Natural killer cell (primary cell): ENCODE data around the gene CHKB. TPM values are rescaled to one million over a fixed set of nuclear protein-coding genes. Genes with fewer than 3 reads are reported as not detected.

Experiments used
- ATAC-seq, 3 donors: fragments of 150-1000 bp in 2 of 3; fragments of 200-7000 bp in 1 of 3; cut with Tn5 transposase; 1 replicate in 1 of 3; 2 replicates in 2 of 3; pipeline ENCODE4 v1.10.0; 2021; ENCODE audit warnings: mild to moderate bottlenecking in 2 of 3, moderate library complexity in 2 of 3
- DNase-seq, 2 donors: peaks; one replicate each; pipeline versions ENCODE4 v3.0.0 to v3.0.0-alpha.2; 2013 to 2021; ENCODE audit warnings: mixed read lengths in 1 of 2
- H3K27ac ChIP-seq: one replicate; pipeline ENCODE4 v1.5.1; 2013; ENCODE audit warnings: mild to moderate bottlenecking, low read length
- H3K27me3 ChIP-seq: one replicate; pipeline ENCODE4 v1.6.1; 2013; ENCODE audit warnings: low read length; ENCODE audit not compliant: control insufficient read depth, insufficient read depth
- H3K36me3 ChIP-seq: one replicate; pipeline ENCODE4 v1.6.1; 2013; ENCODE audit warnings: low read length; ENCODE audit not compliant: control insufficient read depth, insufficient read depth
- H3K4me1 ChIP-seq: one replicate; pipeline ENCODE4 v1.6.1; 2013; ENCODE audit warnings: low read length; ENCODE audit not compliant: control insufficient read depth, insufficient read depth
- H3K4me3 ChIP-seq: one replicate; pipeline ENCODE4 v1.5.1; 2013; ENCODE audit warnings: low read length
- H3K9me3 ChIP-seq: one replicate; pipeline ENCODE4 v1.6.1; 2013; ENCODE audit warnings: low read length; ENCODE audit not compliant: control insufficient read depth, insufficient read depth
- H3K27ac Mint-ChIP-seq, 2 donors: one replicate each; pipeline ENCODE4 v1.8.0; 2022; ENCODE audit warnings: mild to moderate bottlenecking in 2 of 2, mixed read lengths in 2 of 2, moderate library complexity in 1 of 2
- H3K27me3 Mint-ChIP-seq, 2 donors: one replicate each; pipeline ENCODE4 v1.8.0; 2022; ENCODE audit warnings: low read depth in 2 of 2, mixed read lengths in 2 of 2
- H3K36me3 Mint-ChIP-seq: one replicate; pipeline ENCODE4 v1.8.0; 2022; ENCODE audit warnings: mixed read lengths
- H3K4me1 Mint-ChIP-seq, 2 donors: one replicate each; pipeline ENCODE4 v1.8.0; 2022; ENCODE audit warnings: mixed read lengths in 2 of 2
- H3K4me3 Mint-ChIP-seq: one replicate; pipeline ENCODE4 v1.8.0; 2022; ENCODE audit warnings: mild to moderate bottlenecking, moderate library complexity, mixed read lengths
- H3K9me3 Mint-ChIP-seq, 2 donors: one replicate each; pipeline ENCODE4 v1.8.0; 2022; ENCODE audit warnings: mixed read lengths in 2 of 2
- CTCF ChIP-seq: fragments of 200-600 bp; IDR thresholded peaks from one replicate; pipeline ENCODE4 v1.8.0; 2022; ENCODE audit warnings: antibody characterized with exemption
- WGBS: methylation state at CpG from one replicate; pipeline ENCODE4 v1.1.7; 2013; ENCODE audit warnings: missing lambda C conversion rate; ENCODE audit not compliant: insufficient coverage; 5-methylcytosine and 5-hydroxymethylcytosine counted together
- intact Hi-C: fragments of 100-400 bp; cut with micrococcal nuclease; formaldehyde crosslinking; loops from one replicate; pipeline ENCODE4 v1.14.2; 2022
- total RNA-seq, 4 donors: library from RNA; stranded (reverse); fragments of 120-200 nt in 1 of 4; gene quantifications; one replicate each; pipeline versions ENCODE4 v1.2.3 to v1.2.4, GENCODE V29; 2013 to 2022

The CHKB gene
- total RNA-seq, 3 donors from 2014 or later (not counting 1 experiment from before 2014, with no cell fraction given) = 166 to 204 (median 180) TPM

GRCh38 chr22:50569041-50569459 is 13.6 kb downstream of the CHKB start:
- H3K27me3 Mint-ChIP-seq = peaks cover 0 to 6% of the 10 kb centered on the region in 2 donors
- H3K9me3 Mint-ChIP-seq = no peaks in the 10 kb centered on the region
- DNase-seq = no peak
- H3K27me3 ChIP-seq = no peaks in the 10 kb centered on the region
- peaks cover 16% of the 10 kb centered on the region for H3K36me3 ChIP-seq
- no peak overlapping the region for H3K4me3 Mint-ChIP-seq
- no peaks in the 10 kb centered on the region for H3K4me1 ChIP-seq
- no peak overlapping the region for H3K4me3 ChIP-seq
- H3K27ac ChIP-seq = no peak overlapping the region
- H3K36me3 Mint-ChIP-seq = no peaks in the 10 kb centered on the region
- no peaks in the 10 kb centered on the region for H3K4me1 Mint-ChIP-seq
- H3K27ac Mint-ChIP-seq = no peak overlapping the region
- no peaks in the 10 kb centered on the region for H3K9me3 ChIP-seq
- 98% methylated on average over 7 of the region's 8 CpGs for WGBS
- no peak for TF ChIP-seq CTCF
- ATAC-seq = no peak
- intact Hi-C loops = no loop called here

- ATAC-seq (no peak), DNase-seq (no peak)
- Histone ChIP-seq H3K36me3 (peaks cover 16% of the 10 kb centered on the region), H3K27me3 (no peaks in the 10 kb centered on the region), H3K4me3 (no peak overlapping the region), H3K27ac (no peak overlapping the region), H3K4me1 (peaks cover 2% of the 10 kb centered on the region), H3K9me3 (no peaks in the 10 kb centered on the region)
- TF ChIP-seq CTCF = no peak
- Mint-ChIP-seq H3K27ac (no peak overlapping the region), H3K4me3 (no peak overlapping the region), H3K4me1 (peaks cover under 1 to 2% of the 10 kb centered on the region in 2 donors), H3K36me3 (no peaks in the 10 kb centered on the region), H3K27me3 (peaks cover 0 to 6% of the 10 kb centered on the region in 2 donors), H3K9me3 (no peaks in the 10 kb centered on the region)
- intact Hi-C loops = no loop called here
- 93% methylated on average over 7 of the region's 7 CpGs for WGBS
These were observed 14.0 kb downstream of the CHKB start for GRCh38 chr22:50568626-50569025.

- no peak overlapping the region for H3K4me3 ChIP-seq
- WGBS = 97% methylated on average over 7 of the region's 7 CpGs
- no peaks in the 10 kb centered on the region for H3K9me3 ChIP-seq
- no peak overlapping the region for H3K27ac ChIP-seq
- Mint-ChIP-seq H3K27ac (no peak overlapping the region), H3K27me3 (peaks cover 0 to 6% of the 10 kb centered on the region in 2 donors), H3K36me3 (no peaks in the 10 kb centered on the region), H3K4me3 (no peak overlapping the region), H3K9me3 (no peaks in the 10 kb centered on the region), H3K4me1 (peaks cover 9 to 10% of the 10 kb centered on the region in 2 donors)
- no peak for DNase-seq
- intact Hi-C loops = no loop called here
- no peak for TF ChIP-seq CTCF
- H3K4me1 ChIP-seq = peaks cover 10% of the 10 kb centered on the region
- no peak for ATAC-seq
- H3K36me3 ChIP-seq = peaks cover 16% of the 10 kb centered on the region
- H3K27me3 ChIP-seq = no peaks in the 10 kb centered on the region
These were observed 14.9 kb downstream of the CHKB start for GRCh38 chr22:50567721-50568252.

GRCh38 chr22:50564289-50564688 is 18.4 kb downstream of the CHKB start:
- H3K4me3 Mint-ChIP-seq = no peak overlapping the region
- peaks cover 23 to 28% of the 10 kb centered on the region in 2 donors for H3K4me1 Mint-ChIP-seq

More at GRCh38 chr22:50564289-50564688, 18.4 kb downstream of the CHKB start:
- Histone ChIP-seq H3K27ac (no peak overlapping the region), H3K4me3 (no peak overlapping the region), H3K4me1 (peaks cover 15% of the 10 kb centered on the region), H3K36me3 (peaks cover 4% of the 10 kb centered on the region), H3K9me3 (no peaks in the 10 kb centered on the region), H3K27me3 (no peaks in the 10 kb centered on the region)
- Mint-ChIP-seq H3K27ac (no peak overlapping the region), H3K36me3 (no peaks in the 10 kb centered on the region), H3K27me3 (peaks cover 0 to 6% of the 10 kb centered on the region in 2 donors), H3K9me3 (no peaks in the 10 kb centered on the region)
- no peak for TF ChIP-seq CTCF
- intact Hi-C loops = loop anchor here (5.0 kb wide), 2 partner anchors 37 to 57 kb away; partner anchors contain the start of genes LMF2, NCAPH2 and SCO2
- DNase-seq (no peak), ATAC-seq (no peak)
- WGBS = 94% methylated on average over 11 of the region's 11 CpGs
